HEK293 (cell line): ENCODE results near the gene IL1RAPL1.

ENCODE experiments used
- CTCF ChIA-PET: fragments of 350-600 bp; formaldehyde crosslinking; extraction: SDS; loops from one replicate; lab custom pipeline; 2021; ENCODE audit warnings: antibody characterized with exemption; lab: Yijun Ruan, JAX
- POLR2A ChIA-PET: fragments of 300-600 bp; formaldehyde crosslinking; extraction: SDS; loops from one replicate; lab custom pipeline; 2020; ENCODE audit warnings: antibody characterized with exemption, inconsistent platforms; lab: Yijun Ruan, JAX
- H3K27ac ChIP-seq: fragments of 200-500 bp; sonication (Bioruptor generic); 2 replicates; pipeline ENCODE4 v1.5.1; 2014; ENCODE audit warnings: low read depth, low read length, control low read depth, inconsistent platforms; ENCODE audit errors: extremely low read depth
- H3K36me3 ChIP-seq, 2 experiments: fragments of 200-500 bp in 1 of 2; sonication (Bioruptor generic) in 1 of 2; 1 replicate in 1 of 2; 2 replicates in 1 of 2; pipeline ENCODE4 v1.5.1; 2014 to 2017; ENCODE audit warnings: inconsistent platforms in 2 of 2, low read length in 2 of 2; ENCODE audit not compliant: control insufficient read depth in 2 of 2, insufficient read depth in 1 of 2
- H3K4me1 ChIP-seq: fragments of 200-500 bp; sonication (Bioruptor generic); 2 replicates; pipeline ENCODE4 v1.5.1; 2014; ENCODE audit warnings: mild to moderate bottlenecking, low read length, inconsistent platforms; ENCODE audit not compliant: control insufficient read depth, insufficient read depth
- H3K4me3 ChIP-seq: 2 replicates; pipeline ENCODE4 v1.5.1; 2011; ENCODE audit warnings: low read depth, mild to moderate bottlenecking, control low read depth, low read length, moderate library complexity
- H3K9me3 ChIP-seq: fragments of 200-500 bp; sonication (Bioruptor generic); 2 replicates; pipeline ENCODE4 v1.5.1; 2014; ENCODE audit warnings: low read depth, low read length, inconsistent platforms; ENCODE audit not compliant: control insufficient read depth, insufficient read depth
- ATF2 ChIP-seq: fragments of 450-650 bp; formaldehyde crosslinking; IDR thresholded peaks from 2 replicates; pipeline ENCODE4 v1.5.1; 2016; ENCODE audit warnings: missing biosample characterization, missing genetic modification characterization, low read depth
- BCL11A ChIP-seq: fragments of 450-650 bp; formaldehyde crosslinking; IDR thresholded peaks from 2 replicates; pipeline ENCODE4 v1.5.1; 2016; ENCODE audit warnings: low read depth, missing biosample characterization, missing genetic modification characterization
- MYNN ChIP-seq: fragments of 450-650 bp; formaldehyde crosslinking; IDR thresholded peaks from 2 replicates; pipeline ENCODE4 v1.5.1; 2016; ENCODE audit warnings: missing biosample characterization, missing genetic modification characterization, borderline replicate concordance
- MZF1 ChIP-seq: fragments of 450-650 bp; formaldehyde crosslinking; IDR thresholded peaks from 2 replicates; pipeline ENCODE4 v1.5.1; 2017; ENCODE audit warnings: missing biosample characterization, missing genetic modification characterization, borderline replicate concordance
- RBAK ChIP-seq: fragments of 450-650 bp; formaldehyde crosslinking; IDR thresholded peaks from 2 replicates; pipeline ENCODE4 v1.5.1; 2016; ENCODE audit warnings: missing biosample characterization, missing genetic modification characterization
- TRIM28 ChIP-seq: IDR thresholded peaks from 2 replicates; pipeline ENCODE4 v1.6.1; 2011; ENCODE audit warnings: low read length, control low read depth, borderline replicate concordance
- ZBTB17 ChIP-seq: fragments of 450-650 bp; formaldehyde crosslinking; IDR thresholded peaks from 2 replicates; pipeline ENCODE4 v1.5.1; 2016; ENCODE audit warnings: missing biosample characterization, missing genetic modification characterization
- ZBTB26 ChIP-seq: fragments of 450-650 bp; formaldehyde crosslinking; optimal IDR thresholded peaks from 2 replicates; pipeline ENCODE3; 2016; ENCODE audit warnings: missing biosample characterization, mild to moderate bottlenecking, missing genetic modification characterization
- ZBTB7A ChIP-seq: fragments of 450-650 bp; formaldehyde crosslinking; IDR thresholded peaks from 2 replicates; pipeline ENCODE4 v1.5.1; 2016; ENCODE audit warnings: low read depth, missing biosample characterization, missing genetic modification characterization
- ZFP37 ChIP-seq: fragments of 450-650 bp; formaldehyde crosslinking; IDR thresholded peaks from 2 replicates; pipeline ENCODE4 v1.5.1; 2016; ENCODE audit warnings: missing biosample characterization, missing genetic modification characterization
- ZNF121 ChIP-seq: fragments of 450-650 bp; formaldehyde crosslinking; IDR thresholded peaks from 2 replicates; pipeline ENCODE4 v1.5.1; 2016; ENCODE audit warnings: missing biosample characterization, missing genetic modification characterization
- ZNF132 ChIP-seq: fragments of 450-650 bp; formaldehyde crosslinking; IDR thresholded peaks from 2 replicates; pipeline ENCODE4 v1.5.1; 2017; ENCODE audit warnings: missing biosample characterization, missing genetic modification characterization, borderline replicate concordance
- ZNF169 ChIP-seq: fragments of 450-650 bp; formaldehyde crosslinking; IDR thresholded peaks from 2 replicates; pipeline ENCODE4 v1.5.1; 2016; ENCODE audit warnings: missing biosample characterization, missing genetic modification characterization
- ZNF184 ChIP-seq: fragments of 450-650 bp; IDR thresholded peaks from 2 replicates; pipeline ENCODE4 v1.5.1; 2018; ENCODE audit warnings: missing biosample characterization, mild to moderate bottlenecking, missing genetic modification characterization
- ZNF2 ChIP-seq: fragments of 450-650 bp; formaldehyde crosslinking; IDR thresholded peaks from 2 replicates; pipeline ENCODE4 v1.5.1; 2016; ENCODE audit warnings: missing biosample characterization, missing genetic modification characterization
- ZNF426 ChIP-seq: fragments of 450-650 bp; formaldehyde crosslinking; IDR thresholded peaks from 2 replicates; pipeline ENCODE4 v1.5.1; 2017; ENCODE audit warnings: missing biosample characterization, missing genetic modification characterization, mild to moderate bottlenecking, inconsistent platforms, moderate library complexity
- ZNF596 ChIP-seq: fragments of 450-650 bp; IDR thresholded peaks from 2 replicates; pipeline ENCODE4 v1.5.0; 2018; ENCODE audit warnings: missing biosample characterization, mild to moderate bottlenecking, missing genetic modification characterization, moderate library complexity
- ZNF626 ChIP-seq: fragments of 450-650 bp; sonication (Bioruptor Pico); formaldehyde crosslinking; IDR thresholded peaks from 2 replicates; pipeline ENCODE4 v1.5.1; 2018; ENCODE audit warnings: missing biosample characterization, missing genetic modification characterization, inconsistent platforms
- TF ChIP-seq, protein P1 (sequence below): fragments of 450-650 bp; formaldehyde crosslinking; IDR thresholded peaks from 2 replicates; pipeline ENCODE4 v1.5.1; 2016; ENCODE audit warnings: missing biosample characterization, missing genetic modification characterization
- TF ChIP-seq, protein P2 (sequence below): fragments of 450-650 bp; formaldehyde crosslinking; IDR thresholded peaks from 2 replicates; pipeline ENCODE4 v1.5.1; 2016; ENCODE audit warnings: missing biosample characterization, missing genetic modification characterization

Gene IL1RAPL1

DNA sequence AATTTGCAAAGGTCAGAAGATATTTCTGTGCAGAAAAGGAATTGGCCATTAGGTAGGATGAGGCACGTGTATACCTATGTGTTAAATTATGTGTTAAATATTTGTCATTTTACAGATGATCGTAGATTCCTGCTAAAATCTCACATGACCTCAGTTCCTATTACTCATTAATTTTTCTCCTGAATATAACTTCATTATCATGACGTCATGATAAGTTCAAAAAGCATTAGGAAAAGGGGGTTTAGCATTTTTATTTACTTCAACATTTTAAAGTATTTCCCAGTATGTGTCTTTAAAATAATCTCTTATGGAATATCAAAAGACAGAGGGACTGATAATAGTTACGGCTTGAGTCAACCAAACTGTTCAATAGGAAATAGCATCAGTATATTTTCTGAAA lies 372.8 kb downstream of the IL1RAPL1 start:
- TF ChIP-seq ATF2 (tag by site-specific recombination) (peak; percentile 55; the same call in 1 of the 2 replicates), TRIM28 (no peak)
- no peaks in the 10 kb centered on the region for H3K9me3 ChIP-seq
- H3K4me3 ChIP-seq: no peak overlapping the region
- H3K36me3 ChIP-seq: no peaks in the 10 kb centered on the region
- ChIA-PET POLR2A (no interaction called here), CTCF (no interaction called here)
- H3K4me1 ChIP-seq: no peaks in the 10 kb centered on the region
- no peak overlapping the region for H3K27ac ChIP-seq

DNA sequence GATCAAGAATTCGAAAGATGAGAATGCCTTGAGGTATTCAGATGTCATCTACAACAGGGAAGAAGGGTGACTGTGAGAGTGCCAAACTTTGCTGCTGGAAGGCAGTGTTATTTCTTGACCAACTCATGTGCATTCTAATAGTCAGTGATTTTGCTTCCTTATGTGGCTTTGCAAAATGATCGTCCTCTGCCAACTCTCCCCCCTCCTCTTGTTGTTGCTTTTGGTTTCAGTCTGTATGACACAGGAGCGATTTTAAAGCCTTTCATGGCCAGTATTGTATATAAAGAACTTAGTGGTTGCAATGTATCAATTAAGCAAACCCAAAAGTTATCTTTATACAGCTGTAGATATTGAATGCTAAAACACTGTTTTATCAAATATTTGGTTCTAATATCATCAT lies 379.1 kb downstream of the IL1RAPL1 start:
- ChIA-PET CTCF (no interaction called here), POLR2A (no interaction called here)
- Histone ChIP-seq H3K9me3 (no peaks in the 10 kb centered on the region), H3K4me3 (no peak overlapping the region), H3K4me1 (no peaks in the 10 kb centered on the region), H3K36me3 (no peaks in the 10 kb centered on the region), H3K27ac (no peak overlapping the region)
- TF ChIP-seq ZBTB17 (tag by site-specific recombination) (no peak), ZNF596 (tag by site-specific recombination) (no peak), BCL11A (tag by site-specific recombination) (no peak), ZNF2 (tag by site-specific recombination) (no peak), ZNF169 (no peak), ZFP37 (tag by site-specific recombination) (no peak), MZF1 (tag by site-specific recombination) (no peak), MYNN (no peak), ZNF132 (tag by site-specific recombination) (no peak), ZNF426 (tag by site-specific recombination) (no peak), ZNF121 (tag by site-specific recombination) (no peak), ZNF184 (tag by site-specific recombination) (no peak), ZBTB7A (no peak), ZNF626 (tag by site-specific recombination) (no peak), RBAK (tag by site-specific recombination) (no peak), ZBTB26 (tag by site-specific recombination) (no peak)
- TF ChIP-seq, protein P1, sequence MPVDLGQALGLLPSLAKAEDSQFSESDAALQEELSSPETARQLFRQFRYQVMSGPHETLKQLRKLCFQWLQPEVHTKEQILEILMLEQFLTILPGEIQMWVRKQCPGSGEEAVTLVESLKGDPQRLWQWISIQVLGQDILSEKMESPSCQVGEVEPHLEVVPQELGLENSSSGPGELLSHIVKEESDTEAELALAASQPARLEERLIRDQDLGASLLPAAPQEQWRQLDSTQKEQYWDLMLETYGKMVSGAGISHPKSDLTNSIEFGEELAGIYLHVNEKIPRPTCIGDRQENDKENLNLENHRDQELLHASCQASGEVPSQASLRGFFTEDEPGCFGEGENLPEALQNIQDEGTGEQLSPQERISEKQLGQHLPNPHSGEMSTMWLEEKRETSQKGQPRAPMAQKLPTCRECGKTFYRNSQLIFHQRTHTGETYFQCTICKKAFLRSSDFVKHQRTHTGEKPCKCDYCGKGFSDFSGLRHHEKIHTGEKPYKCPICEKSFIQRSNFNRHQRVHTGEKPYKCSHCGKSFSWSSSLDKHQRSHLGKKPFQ (tag by site-specific recombination): no peak
- TF ChIP-seq, protein P2, sequence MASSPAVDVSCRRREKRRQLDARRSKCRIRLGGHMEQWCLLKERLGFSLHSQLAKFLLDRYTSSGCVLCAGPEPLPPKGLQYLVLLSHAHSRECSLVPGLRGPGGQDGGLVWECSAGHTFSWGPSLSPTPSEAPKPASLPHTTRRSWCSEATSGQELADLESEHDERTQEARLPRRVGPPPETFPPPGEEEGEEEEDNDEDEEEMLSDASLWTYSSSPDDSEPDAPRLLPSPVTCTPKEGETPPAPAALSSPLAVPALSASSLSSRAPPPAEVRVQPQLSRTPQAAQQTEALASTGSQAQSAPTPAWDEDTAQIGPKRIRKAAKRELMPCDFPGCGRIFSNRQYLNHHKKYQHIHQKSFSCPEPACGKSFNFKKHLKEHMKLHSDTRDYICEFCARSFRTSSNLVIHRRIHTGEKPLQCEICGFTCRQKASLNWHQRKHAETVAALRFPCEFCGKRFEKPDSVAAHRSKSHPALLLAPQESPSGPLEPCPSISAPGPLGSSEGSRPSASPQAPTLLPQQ (tag by site-specific recombination): no peak
